ENCODE measurements around the gene FHIT. TPM values are rescaled to one million over a fixed set of nuclear protein-coding genes. Genes with fewer than 3 reads are reported as not detected.
"Not testable (repeated sequence)": the region's sequence is repeated elsewhere in the genome, so short reads cannot be mapped to it uniquely, and the experiment has no call there.

FHIT gene
- total RNA-seq, 1 experiment from 2014 or later = 0.87 TPM

DNA sequence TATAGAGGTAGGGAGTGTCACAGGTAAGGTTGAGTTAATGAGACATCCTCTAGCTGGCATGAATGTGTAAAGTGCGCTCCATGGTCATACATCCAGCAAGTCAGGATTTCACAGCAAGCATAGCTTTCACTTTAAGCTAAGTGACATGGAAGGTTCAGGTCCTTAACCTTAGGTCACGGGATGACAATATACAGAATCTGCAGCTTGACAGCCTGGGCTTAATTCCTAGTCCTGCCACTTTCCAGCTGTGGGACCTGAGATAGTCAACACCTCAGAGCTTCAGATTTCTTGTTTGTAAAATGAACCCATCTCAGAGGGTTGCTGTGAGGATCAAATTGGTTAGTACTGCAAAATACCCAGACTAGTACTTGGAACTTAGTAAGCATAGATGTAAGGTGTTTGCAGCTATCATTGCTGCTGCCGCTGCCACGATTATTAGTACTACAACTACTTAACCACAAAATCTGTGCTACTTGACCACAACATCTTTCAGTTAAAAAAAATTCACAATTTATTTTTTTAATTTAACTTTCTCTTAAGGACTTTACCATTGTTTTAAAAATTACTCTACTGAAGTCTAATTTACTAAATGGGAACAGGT, 1311.3 kb downstream of the FHIT start:
- DNase-seq (ENCODE audit: low spot score) = no peak

DNA sequence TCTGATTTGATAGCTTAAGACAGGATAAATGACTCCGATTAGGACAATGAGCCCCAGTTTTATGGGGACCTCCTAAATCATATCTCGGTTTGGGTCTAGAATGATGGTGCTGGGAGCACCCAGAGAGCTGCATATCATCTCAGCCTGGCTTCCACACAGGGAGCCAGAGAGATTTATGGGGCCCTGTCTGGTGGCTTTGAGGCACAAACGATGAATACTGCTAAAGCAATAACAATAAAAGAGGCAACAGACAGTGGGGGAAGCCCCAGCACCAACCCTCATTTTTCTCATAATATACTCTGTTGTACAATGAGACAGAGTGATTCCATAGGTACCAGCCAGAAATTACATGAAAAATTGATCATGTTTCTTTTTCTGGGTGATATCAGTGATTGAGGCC, 1312.4 kb downstream of the FHIT start:
- no peak for DNase-seq (ENCODE audit: low spot score)

- DNase-seq (ENCODE audit: low spot score) = no peak
These were observed 1314.1 kb downstream of the FHIT start for GRCh38 chr3:59937201-59937600.

DNA sequence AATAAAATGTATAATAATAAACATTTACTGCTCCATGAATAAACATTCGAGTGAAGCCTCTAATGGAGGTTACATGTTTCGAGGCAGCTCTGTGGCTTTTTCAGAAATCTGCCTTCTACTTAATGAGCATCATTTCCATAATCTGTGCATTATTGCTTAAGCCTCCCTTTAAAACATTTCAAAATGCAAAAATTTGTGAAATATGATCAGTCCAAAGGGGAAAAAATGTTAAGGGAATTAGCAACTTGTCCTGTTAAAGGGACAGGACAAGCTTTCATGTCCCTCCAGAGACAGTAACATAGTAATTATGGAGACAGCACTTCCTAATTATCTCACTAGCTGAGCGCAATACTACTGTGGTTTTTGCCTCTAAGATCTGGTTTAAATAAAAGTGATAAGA, 1314.8 kb downstream of the FHIT start:
- no peak for DNase-seq (ENCODE audit: low spot score)

DNA sequence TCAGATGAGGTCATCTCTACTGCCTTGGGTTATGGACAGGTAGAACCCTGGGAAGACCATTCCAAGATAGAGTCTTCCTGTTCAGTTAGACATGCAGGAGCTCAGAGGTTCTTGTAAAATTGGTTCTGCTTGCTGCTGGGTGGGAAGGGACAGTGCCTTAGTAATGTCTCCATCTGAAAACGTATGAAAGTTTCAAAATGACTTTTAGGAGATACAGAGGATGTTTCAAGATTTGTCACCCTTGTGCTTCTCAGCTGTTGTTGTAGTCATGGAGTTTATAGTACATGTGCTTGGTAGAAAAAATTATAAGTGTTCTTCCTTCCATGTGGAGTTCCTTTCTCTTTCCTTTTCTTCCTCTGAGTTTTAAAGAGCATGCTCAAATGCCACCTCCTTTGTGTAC, 1316.2 kb downstream of the FHIT start:
- no peak for DNase-seq (ENCODE audit: low spot score)

GRCh38 chr3:59934560-59934959, 1316.7 kb downstream of the FHIT start:
- not testable (repeated sequence) for DNase-seq (ENCODE audit: low spot score)

DNA sequence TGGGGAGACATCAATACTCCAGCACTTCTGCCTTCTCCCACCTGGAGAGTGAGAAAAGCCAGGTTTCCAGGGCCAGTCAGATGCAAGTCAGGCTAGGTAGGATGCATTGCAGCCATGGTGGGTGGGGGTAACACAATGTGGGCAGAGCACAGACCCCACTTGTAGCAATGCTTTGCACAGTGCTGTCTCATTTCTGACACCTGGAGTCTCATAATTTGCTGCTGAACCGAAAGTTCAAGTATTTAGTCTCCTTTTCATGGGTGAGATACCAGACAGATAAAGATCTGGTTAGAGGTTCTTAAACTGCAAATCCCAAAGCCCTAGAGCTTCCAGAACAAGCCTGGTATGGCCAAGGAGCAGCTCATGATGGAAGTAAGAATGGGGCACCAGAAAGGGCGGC, 1321.1 kb downstream of the FHIT start:
- DNase-seq (ENCODE audit: low spot score) = no peak

DNA sequence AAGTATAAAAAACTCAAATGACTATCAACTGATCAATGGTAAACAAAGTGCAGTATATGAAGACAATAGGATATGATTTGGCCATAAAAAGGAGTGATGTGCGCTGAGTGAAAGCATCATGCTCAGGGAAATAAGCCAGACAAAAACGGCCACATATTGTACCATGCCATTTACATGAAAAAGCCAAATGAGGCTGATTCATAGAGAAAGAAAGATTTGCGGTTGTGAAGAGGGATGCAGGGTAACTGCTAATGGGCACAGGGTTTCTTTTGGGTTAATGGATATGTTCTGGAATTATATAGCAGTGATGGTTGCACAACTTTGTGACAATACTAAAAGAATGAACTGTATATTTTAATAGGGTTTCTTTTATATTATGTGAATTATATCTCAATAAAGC, 1324.2 kb downstream of the FHIT start:
- DNase-seq (ENCODE audit: low spot score) = no peak

- no peak for DNase-seq (ENCODE audit: low spot score)
These were observed 1325.3 kb downstream of the FHIT start for GRCh38 chr3:59925946-59926345.

DNA sequence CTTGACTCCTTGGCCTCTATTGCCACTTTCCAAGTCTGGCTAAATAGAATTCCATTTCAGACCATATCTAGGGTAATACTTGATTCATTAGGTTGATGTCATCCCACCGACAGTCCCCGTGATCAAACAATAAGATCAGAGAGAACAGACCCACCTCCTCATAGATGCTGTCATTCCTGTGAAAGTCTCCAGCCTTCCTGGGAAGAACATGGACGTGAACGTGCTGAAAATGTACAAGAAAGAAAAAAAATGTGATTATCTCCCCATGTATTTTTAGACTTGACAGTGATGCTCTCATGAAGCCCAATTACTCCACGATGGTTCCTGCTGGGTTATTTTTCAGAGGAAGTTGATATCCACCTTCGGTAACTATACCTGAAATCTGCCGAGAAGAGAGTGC, 1329.1 kb downstream of the FHIT start:
- DNase-seq (ENCODE audit: low spot score) = no peak

GRCh38 chr3:59920822-59921221, 1330.4 kb downstream of the FHIT start:
- no peak for DNase-seq (ENCODE audit: low spot score)

DNA sequence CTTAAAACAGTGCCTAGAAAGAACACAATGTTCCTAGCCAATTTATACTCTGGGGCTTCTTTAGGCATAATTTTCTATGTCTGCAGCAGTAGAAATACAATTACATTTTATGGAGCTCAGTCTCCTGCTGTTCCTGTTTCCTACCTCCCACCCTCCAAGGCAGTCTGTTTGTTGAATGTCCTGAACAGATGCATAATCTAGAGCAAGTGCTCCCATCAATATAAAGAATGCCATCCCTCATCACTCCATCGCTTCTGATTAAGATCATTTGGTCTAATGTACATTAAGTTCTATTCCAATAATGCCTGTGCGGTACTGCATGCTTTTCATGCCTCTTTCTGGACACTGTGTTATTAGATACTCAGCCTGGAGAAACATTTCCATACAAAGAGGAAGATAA, 1331.7 kb downstream of the FHIT start:
- no peak for DNase-seq (ENCODE audit: low spot score)

DNA sequence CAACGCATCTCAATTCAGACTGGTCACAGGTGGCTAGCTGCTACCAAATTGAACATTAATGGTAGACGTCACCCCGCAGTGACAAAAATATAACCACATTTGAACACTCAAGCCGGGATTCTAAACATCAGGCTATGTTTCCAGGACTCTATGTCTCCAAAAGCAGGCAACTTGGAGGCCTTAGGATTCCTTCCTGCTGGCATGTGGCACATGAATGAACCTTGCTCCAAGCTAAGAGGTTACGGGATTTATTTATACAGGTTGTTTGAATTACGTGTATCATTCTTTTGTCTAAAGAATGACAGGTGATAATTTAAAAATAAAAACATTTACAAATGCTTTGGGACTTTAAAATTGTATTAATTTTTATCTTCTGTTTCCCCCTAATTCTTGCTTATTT, 1337.0 kb downstream of the FHIT start:
- DNase-seq (ENCODE audit: low spot score) = no peak

GRCh38 chr3:59913645-59914044, 1337.6 kb downstream of the FHIT start:
- no peak for DNase-seq (ENCODE audit: low spot score)

- no peak for DNase-seq (ENCODE audit: low spot score)
These were observed 1342.6 kb downstream of the FHIT start for GRCh38 chr3:59908701-59909100.

DNA sequence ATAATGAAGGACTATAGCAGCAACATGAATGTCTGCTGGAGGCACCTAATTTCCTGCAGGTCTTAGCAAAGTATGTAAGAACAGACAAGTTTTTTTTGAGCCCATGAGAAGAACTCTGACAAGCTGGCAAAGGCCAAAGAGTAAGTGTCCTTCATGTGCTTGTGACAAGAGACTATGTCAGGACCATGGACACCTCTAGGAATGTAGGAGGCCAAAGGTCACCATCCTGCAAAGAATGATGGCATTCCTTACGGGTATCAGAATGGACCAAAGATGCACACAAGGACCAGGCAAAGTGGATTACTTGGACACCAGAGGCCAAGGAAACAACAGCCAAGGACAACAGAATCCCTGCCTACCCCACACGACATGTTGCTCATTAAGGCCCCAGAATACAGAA, 1343.0 kb downstream of the FHIT start:
- DNase-seq (ENCODE audit: low spot score) = no peak

- no peak for DNase-seq (ENCODE audit: low spot score)
These were observed 1347.0 kb downstream of the FHIT start for GRCh38 chr3:59904296-59904695.

DNA sequence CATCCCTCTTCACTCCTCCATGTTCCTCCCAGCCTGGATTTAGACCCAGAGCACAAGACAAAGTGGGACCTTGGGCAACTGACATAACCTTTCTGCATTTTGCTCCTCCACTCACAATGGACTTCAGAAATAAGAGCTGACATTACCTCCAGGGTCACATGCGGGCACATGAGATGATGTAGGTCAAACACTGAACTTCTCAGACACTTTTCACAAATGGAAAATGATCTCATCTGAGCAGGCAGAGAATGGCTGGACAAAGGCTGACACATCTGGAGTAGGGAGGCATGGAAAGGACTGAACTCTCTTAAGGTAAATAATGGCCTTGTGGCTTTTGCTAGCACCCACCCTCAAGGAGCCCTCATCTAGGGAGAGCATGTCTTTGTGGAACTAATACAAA, 1352.2 kb downstream of the FHIT start:
- no peak for DNase-seq (ENCODE audit: low spot score)

- DNase-seq (ENCODE audit: low spot score) = no peak
These were observed 1355.3 kb downstream of the FHIT start for GRCh38 chr3:59895972-59896371.

GRCh38 chr3:59894425-59895121, 1356.7 kb downstream of the FHIT start:
- no peak for DNase-seq (ENCODE audit: low spot score)

DNA sequence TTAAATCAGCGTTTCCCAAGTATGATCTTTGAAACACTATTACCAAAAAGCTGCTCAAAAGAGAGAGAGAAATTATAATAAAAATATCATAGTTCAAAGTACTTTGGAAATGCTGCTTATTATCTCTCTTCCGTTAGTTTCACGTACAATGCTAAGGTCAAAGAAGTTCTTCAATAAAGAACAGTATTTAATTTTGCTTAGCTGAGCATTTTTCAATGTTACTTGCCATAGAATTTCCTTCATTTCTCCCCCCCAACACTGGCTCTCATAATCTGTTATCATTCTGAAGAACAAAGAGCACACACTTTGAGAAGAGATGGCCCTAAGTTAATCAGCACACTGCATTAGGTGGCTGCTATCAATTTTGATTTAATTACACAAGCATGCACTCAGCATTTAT, 1360.6 kb downstream of the FHIT start:
- no peak for DNase-seq (ENCODE audit: low spot score)

- no peak for DNase-seq (ENCODE audit: low spot score)
These were observed 1364.5 kb downstream of the FHIT start for GRCh38 chr3:59886790-59887189.

- DNase-seq (ENCODE audit: low spot score) = no peak
These were observed 1365.3 kb downstream of the FHIT start for GRCh38 chr3:59885899-59886400.

DNA sequence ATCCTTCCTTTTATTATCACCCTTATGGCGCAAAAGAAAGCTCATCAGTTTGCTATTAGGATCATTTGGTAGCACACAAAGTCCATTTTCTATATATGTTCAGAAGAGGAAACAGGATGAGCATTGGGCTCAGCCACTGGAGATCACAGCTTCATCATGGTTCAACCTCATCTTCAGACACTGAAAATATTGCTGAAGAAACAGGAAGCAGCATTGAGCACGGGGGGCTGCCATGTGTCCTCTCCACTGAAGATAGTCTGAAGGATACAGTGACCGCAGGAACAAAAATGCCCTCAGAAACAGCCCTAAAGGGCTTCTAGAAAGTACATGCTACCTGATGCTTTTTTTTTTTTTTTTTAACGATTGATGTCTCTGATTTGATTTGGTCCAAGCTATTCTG, 1366.2 kb downstream of the FHIT start:
- DNase-seq (ENCODE audit: low spot score) = no peak
